Duodenal mucosa (tissue), 2 donors: ENCODE results near the gene TUFM.
A peak's percentile ranks its signal among the peaks of the same experiment; 100 is the strongest.
"Not testable (repeated sequence)": the region's sequence is repeated elsewhere in the genome, so short reads cannot be mapped to it uniquely, and the experiment has no call there.

Source experiments
- H3K27ac ChIP-seq: one replicate; pipeline ENCODE4 v1.7.0; 2013; ENCODE audit warnings: low read depth, low read length
- H3K27me3 ChIP-seq, 2 donors: one replicate each; pipeline ENCODE4 v1.7.0; 2013; ENCODE audit warnings: low read length in 2 of 2, control low read depth in 1 of 2; ENCODE audit not compliant: insufficient read depth in 2 of 2, control insufficient read depth in 1 of 2
- H3K36me3 ChIP-seq, 2 donors: one replicate each; pipeline ENCODE4 v1.7.0; 2013; ENCODE audit warnings: low read length in 2 of 2, control low read depth in 1 of 2; ENCODE audit not compliant: insufficient read depth in 2 of 2, control insufficient read depth in 1 of 2
- H3K4me1 ChIP-seq, 2 donors: one replicate each; pipeline ENCODE4 v1.7.0; 2013; ENCODE audit warnings: low read length in 2 of 2, control low read depth in 1 of 2; ENCODE audit not compliant: insufficient read depth in 2 of 2, control insufficient read depth in 1 of 2
- H3K4me3 ChIP-seq, 2 donors: one replicate each; pipeline ENCODE4 v1.7.0; 2013; ENCODE audit warnings: low read length in 2 of 2, low read depth in 1 of 2
- H3K9ac ChIP-seq, 2 donors: one replicate each; pipeline ENCODE4 v1.7.0; 2013; ENCODE audit warnings: low read length in 2 of 2, low read depth in 1 of 2
- H3K9me3 ChIP-seq, 2 donors: one replicate each; pipeline ENCODE4 v1.7.0; 2013; ENCODE audit warnings: low read length in 2 of 2, control low read depth in 1 of 2; ENCODE audit not compliant: control insufficient read depth in 1 of 2

TUFM gene

GRCh38 chr16:28829747-28830146 is 16.4 kb downstream of the TUFM start:
- no peak overlapping the region for H3K9ac ChIP-seq
- no peaks in the 10 kb centered on the region for H3K9me3 ChIP-seq
- H3K4me3 ChIP-seq = no peak overlapping the region
- no peak overlapping the region for H3K27ac ChIP-seq
- peaks cover 80 to 96% of the 10 kb centered on the region in 2 donors for H3K36me3 ChIP-seq
- H3K27me3 ChIP-seq = no peaks in the 10 kb centered on the region
- H3K4me1 ChIP-seq = peaks cover 3 to 13% of the 10 kb centered on the region in 2 donors

GRCh38 chr16:28826141-28826540 is 20.0 kb downstream of the TUFM start:
- Histone ChIP-seq H3K27me3 (no peaks in the 10 kb centered on the region), H3K9ac (no peak overlapping the region), H3K27ac (no peak overlapping the region), H3K36me3 (peaks cover 49 to 60% of the 10 kb centered on the region in 2 donors), H3K4me1 (peaks cover 3 to 23% of the 10 kb centered on the region in 2 donors), H3K4me3 (no peak overlapping the region), H3K9me3 (no peaks in the 10 kb centered on the region)

GRCh38 chr16:28824717-28824973 is 21.5 kb downstream of the TUFM start:
- Histone ChIP-seq H3K4me3 (peak overlapping the region; percentile 87 to 94), H3K4me1 (peaks cover 3 to 32% of the 10 kb centered on the region in 2 donors), H3K9ac (peak overlapping the region; percentile 93 to 95), H3K27ac (peak overlapping the region; percentile 96), H3K36me3 (peaks cover 36 to 47% of the 10 kb centered on the region in 2 donors), H3K27me3 (no peaks in the 10 kb centered on the region), H3K9me3 (no peaks in the 10 kb centered on the region)

- Histone ChIP-seq H3K27ac (peak overlapping the region; percentile 96), H3K4me3 (peak overlapping the region; percentile 87 to 94), H3K4me1 (peaks cover 3 to 34% of the 10 kb centered on the region in 2 donors), H3K27me3 (no peaks in the 10 kb centered on the region), H3K36me3 (peaks cover 32 to 42% of the 10 kb centered on the region in 2 donors), H3K9ac (peak overlapping the region; percentile 93 to 95), H3K9me3 (no peaks in the 10 kb centered on the region)
These were observed 22.1 kb downstream of the TUFM start for GRCh38 chr16:28823873-28824716.

GRCh38 chr16:28823291-28823872 is 22.8 kb downstream of the TUFM start:
- Histone ChIP-seq H3K4me1 (peaks cover 3 to 34% of the 10 kb centered on the region in 2 donors), H3K27ac (peak overlapping the region; percentile 96), H3K27me3 (no peaks in the 10 kb centered on the region), H3K36me3 (peaks cover 30 to 35% of the 10 kb centered on the region in 2 donors), H3K9me3 (no peaks in the 10 kb centered on the region), H3K9ac (peak overlapping the region; percentile 93 to 95), H3K4me3 (peak overlapping the region; percentile 87 to 94)

DNA sequence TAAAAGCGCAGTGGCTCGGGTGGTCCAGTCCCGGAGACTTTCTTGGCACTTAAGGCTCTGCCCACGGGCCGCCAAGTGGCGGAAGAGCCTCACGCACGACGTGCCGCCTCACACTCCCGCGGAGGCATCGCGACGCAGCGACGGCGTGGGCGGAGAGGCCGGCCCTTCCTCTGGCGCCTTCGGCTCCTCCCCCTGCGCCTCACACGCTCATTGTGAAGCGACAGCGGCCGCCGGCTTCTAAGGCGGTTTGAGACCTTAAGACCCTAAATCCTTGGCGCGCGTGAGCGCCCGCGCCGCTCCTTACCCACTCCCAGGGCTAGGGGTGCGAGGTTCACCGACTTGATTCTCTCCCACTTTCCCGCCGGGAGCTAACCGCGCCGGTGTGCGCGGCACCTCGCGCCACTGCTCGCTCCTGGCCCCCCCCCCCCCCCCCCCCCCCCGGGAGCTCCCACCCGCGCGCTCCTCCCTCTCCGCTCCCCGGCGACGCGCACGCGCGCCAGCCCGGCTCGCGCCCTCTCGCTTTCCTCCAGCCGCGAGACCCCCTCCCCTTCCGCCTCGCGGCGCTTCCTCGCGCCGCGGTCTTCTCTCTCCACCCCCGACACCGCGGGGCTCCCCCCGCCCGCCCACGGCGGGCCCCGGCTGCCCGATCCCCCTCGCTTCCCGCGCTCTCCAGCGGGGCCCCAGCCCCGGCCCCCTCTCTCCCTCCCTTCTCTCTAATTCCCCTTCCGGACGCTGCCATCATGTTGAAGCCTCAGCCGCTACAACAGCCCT is 23.4 kb downstream of the TUFM start, which contains the start of gene ATXN2L:
Gene ATXN2L (plus strand): TSS at position 480 of the 771 bp plus-strand sequence. CDS start 261 bp downstream, at position 741.
- Histone ChIP-seq H3K9me3 (no peaks in the 10 kb centered on the region), H3K4me3 (peak within 1 kb of the TSS; percentile 87 to 94), H3K36me3 (peaks cover 25 to 28% of the 10 kb centered on the region in 2 donors), H3K27ac (peak within 1 kb of the TSS; percentile 96), H3K27me3 (no peaks in the 10 kb centered on the region), H3K9ac (peak within 1 kb of the TSS; percentile 93 to 95), H3K4me1 (peaks cover 3 to 34% of the 10 kb centered on the region in 2 donors)

DNA sequence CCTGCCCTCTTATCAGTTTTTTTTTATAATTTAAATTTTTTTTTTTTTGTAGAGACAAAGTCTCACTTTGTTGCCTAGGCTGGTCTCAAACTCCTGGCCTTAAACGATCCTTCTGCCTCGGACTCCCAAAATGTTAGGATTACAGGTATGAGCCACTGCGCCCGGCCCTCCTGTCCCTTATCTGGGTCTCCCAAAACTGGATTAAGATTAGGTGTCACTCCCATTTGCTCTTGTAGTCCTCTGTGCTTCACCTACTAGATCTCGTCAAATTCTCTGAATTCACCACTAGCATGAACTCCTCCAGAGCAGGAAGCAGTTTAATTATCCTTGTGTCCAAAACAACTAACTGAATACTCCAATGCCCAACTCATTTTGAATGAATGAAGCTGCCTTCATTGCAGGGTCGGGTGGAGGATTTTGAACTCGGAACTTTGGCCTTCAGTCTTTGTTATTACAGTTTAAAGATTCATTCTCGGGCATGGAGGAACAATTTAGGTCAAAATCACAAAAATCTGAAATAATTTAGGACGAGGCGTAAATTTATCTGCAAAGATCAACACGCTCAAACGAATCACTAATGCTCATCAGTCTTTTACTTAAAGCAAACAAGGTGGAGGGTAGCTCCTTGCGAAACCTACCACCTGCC is 24.2 kb downstream of the TUFM start:
- H3K4me1 ChIP-seq = peaks cover 3 to 34% of the 10 kb centered on the region in 2 donors
- H3K27ac ChIP-seq = peak overlapping the region; percentile 96
- H3K4me3 ChIP-seq = peak overlapping the region; percentile 87 to 94
- no peaks in the 10 kb centered on the region for H3K27me3 ChIP-seq
- peak overlapping the region; percentile 82 to 93 for H3K9ac ChIP-seq
- no peaks in the 10 kb centered on the region for H3K9me3 ChIP-seq
- peaks cover 18 to 21% of the 10 kb centered on the region in 2 donors for H3K36me3 ChIP-seq

DNA sequence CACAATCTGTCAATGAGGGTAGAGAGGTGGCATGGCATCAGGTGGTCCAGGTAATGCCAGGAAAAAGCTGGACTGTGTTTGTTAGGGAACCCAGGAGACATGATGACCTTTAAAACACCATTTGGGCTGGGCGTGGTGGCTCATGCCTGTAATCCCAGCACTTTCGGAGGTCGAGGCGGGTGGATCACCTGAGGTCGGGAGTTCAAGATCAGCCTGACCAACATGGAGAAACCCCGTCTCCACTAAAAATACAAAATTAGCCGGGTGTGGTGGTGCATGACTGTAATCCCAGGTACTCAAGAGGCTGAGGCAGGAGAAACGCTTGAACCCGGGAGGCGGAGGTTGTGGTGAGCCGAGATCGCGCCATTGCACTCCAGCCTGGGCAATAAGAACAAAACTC is 25.6 kb downstream of the TUFM start:
- H3K36me3 ChIP-seq, H3K27me3 ChIP-seq, H3K9ac ChIP-seq, H3K9me3 ChIP-seq, H3K27ac ChIP-seq: not testable (repeated sequence)
- Histone ChIP-seq H3K4me1 (peaks cover 3 to 29% of the 10 kb centered on the region in 2 donors), H3K4me3 (peak overlapping the region; percentile 17 to 43)

DNA sequence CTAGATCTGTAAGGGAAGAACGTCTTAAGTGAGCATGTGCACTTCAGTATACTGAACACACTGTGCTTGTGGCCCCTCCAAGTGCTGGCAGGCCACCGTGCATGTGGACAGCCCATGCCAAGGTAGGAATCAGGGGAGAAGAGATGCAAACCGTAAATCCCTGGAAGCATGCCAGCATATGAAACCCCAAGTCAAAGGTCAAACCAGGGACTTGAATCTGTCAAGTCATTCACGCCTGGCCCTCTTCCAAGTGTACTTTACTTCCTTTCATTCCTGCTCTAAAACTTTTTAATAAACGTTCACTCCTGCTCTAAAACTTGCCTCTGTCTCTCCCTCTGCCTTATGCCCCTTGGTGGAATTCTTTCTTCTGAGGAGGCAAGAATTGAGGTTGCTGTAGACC is 26.1 kb downstream of the TUFM start:
- peak overlapping the region; percentile 17 to 43 for H3K4me3 ChIP-seq
- no peak overlapping the region for H3K9ac ChIP-seq
- H3K36me3 ChIP-seq = peaks cover 2 to 3% of the 10 kb centered on the region in 2 donors
- no peak overlapping the region for H3K27ac ChIP-seq
- peaks cover 0 to 24% of the 10 kb centered on the region in 2 donors for H3K4me1 ChIP-seq
- H3K27me3 ChIP-seq = no peaks in the 10 kb centered on the region
- no peaks in the 10 kb centered on the region for H3K9me3 ChIP-seq
